GM12892 (cell line): Measurements from ENCODE around the gene TIAM1.

ENCODE experiments used
- DNase-seq: peaks from one replicate; pipeline ENCODE4 v3.0.0; 2011; ENCODE audit not compliant: insufficient read length
- FAIRE-seq: peaks from 2 replicates; lab custom pipeline; 2011; peaks lifted over from hg19 to GRCh38; lab: Jason Lieb, UNC
- POLR2A ChIP-seq: IDR thresholded peaks from 2 replicates; pipeline ENCODE4 v1.6.1; 2011; ENCODE audit warnings: low read depth, low read length, control low read depth
- POLR2AphosphoS5 ChIP-seq: IDR thresholded peaks from 2 replicates; pipeline ENCODE4 v1.6.1; 2011; ENCODE audit warnings: low read depth, low read length, control low read depth
- TAF1 ChIP-seq: IDR thresholded peaks from 2 replicates; pipeline ENCODE4 v1.6.1; 2011; ENCODE audit warnings: low read depth, mild to moderate bottlenecking, control low read depth, low read length, borderline replicate concordance

TIAM1 gene

GRCh38 chr21:31339721-31340120 lies 4.3 kb downstream of the TIAM1 start:
- TF ChIP-seq POLR2AphosphoS5: no peak
- TF ChIP-seq POLR2A: no peak
- TF ChIP-seq TAF1: no peak
- FAIRE-seq: no peak
- DNase-seq: no peak

DNA sequence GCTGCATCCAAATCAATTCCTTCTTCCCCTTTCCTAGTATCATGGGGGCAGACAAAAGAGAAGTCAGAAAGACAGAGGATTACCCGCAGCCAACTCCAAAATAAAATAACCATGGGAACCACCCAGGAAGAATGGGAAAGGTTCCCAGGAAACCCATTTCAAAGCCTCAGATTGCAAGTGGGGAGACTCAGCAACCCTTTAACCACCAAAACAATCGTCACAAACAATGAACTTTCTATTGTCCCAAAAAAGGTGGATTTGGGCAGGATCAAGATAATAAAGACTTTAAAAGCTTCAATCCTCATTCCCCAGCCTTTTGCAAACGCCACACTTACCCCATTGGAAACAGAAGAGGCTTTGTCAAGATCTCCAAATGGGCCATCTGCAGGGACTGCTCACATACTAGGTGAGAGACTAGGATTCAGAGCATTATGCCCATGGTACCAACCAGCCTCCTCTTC lies 5.1 kb downstream of the TIAM1 start:
- FAIRE-seq: no peak
- DNase-seq: no peak
- TF ChIP-seq TAF1: no peak
- no peak for TF ChIP-seq POLR2AphosphoS5
- no peak for TF ChIP-seq POLR2A

DNA sequence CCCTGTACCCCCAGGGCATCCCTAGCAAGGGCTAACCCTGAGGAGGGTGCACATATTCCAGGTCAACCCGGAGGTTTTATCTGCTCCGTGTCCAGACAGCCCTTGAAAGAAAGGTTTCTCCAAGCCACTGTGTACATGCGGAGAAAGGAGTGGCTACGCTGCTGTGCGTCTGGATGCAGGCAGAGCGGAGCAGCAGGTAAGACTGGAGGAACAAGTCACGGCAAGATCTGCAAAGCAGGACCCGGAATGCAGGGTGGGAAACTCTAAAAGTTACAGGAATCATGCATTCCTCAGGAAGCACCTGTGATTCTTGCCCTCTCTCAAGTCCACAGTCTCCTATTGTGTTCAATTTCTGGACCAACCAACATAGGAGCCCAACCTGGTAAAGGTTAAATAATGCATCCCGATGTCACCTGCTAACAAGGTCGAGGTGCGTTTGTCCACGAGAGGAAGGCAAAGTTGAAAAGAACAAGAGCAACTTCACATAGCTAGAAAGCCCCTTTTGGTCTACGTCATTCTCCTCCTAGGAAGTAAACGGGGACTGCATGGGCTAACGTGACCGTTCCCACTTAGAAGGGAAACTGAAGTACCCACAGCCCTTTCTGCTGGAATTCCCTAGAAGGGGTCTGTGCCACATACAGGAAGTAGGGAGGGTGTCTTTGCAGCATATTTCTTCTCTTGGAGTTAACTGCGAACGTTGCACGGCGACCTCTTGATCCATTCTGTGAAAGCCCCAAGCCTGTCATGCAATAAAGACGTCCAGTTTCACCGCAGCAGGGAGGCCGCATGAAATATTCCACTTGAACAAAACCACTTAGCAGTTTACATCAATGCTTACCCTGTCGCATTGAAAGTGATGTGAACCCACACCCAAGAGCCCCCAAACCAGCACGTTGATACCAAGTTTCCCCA lies 5.8 kb downstream of the TIAM1 start:
- FAIRE-seq (no peak), DNase-seq (no peak)
- TF ChIP-seq POLR2A: no peak
- TF ChIP-seq POLR2AphosphoS5: no peak
- TF ChIP-seq TAF1: no peak

DNA sequence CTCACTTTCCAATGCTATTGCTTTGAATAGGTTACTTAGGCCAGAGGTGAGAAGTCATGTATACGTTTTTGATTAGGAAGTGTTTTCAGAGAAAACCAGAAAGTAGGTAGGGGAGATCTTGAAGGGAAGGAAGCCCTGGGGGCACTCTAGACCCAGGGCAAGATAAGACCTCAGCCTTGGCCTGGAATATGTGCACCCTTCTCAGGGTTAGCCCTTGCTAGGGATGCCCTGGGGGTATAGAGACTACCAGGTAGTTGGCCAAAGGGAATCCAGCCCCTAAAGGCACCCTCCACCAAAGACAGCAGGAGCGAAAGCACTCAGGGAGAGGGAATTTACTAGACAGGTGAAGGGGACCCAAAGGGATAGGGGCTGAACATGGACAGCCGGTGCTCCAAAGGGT lies 7.0 kb downstream of the TIAM1 start:
- FAIRE-seq (no peak), DNase-seq (no peak)
- TF ChIP-seq TAF1 (no peak), POLR2A (no peak), POLR2AphosphoS5 (no peak)

DNA sequence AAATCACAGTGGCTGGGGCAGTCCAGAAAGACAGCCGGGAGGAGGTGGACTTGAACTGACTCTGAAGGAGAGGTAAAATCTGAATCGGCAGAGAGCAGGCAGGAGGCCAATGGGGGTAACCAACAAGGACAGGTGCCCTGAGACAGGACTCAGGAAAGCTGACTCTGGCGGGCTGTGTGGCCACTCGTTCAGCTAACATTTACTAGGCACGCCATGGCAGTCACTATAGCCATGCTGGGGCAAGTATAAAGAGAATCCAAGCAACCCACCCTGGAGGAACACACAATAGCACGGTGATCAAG lies 7.4 kb downstream of the TIAM1 start:
- no peak for TF ChIP-seq TAF1
- no peak for TF ChIP-seq POLR2AphosphoS5
- DNase-seq (no peak), FAIRE-seq (no peak)

DNA sequence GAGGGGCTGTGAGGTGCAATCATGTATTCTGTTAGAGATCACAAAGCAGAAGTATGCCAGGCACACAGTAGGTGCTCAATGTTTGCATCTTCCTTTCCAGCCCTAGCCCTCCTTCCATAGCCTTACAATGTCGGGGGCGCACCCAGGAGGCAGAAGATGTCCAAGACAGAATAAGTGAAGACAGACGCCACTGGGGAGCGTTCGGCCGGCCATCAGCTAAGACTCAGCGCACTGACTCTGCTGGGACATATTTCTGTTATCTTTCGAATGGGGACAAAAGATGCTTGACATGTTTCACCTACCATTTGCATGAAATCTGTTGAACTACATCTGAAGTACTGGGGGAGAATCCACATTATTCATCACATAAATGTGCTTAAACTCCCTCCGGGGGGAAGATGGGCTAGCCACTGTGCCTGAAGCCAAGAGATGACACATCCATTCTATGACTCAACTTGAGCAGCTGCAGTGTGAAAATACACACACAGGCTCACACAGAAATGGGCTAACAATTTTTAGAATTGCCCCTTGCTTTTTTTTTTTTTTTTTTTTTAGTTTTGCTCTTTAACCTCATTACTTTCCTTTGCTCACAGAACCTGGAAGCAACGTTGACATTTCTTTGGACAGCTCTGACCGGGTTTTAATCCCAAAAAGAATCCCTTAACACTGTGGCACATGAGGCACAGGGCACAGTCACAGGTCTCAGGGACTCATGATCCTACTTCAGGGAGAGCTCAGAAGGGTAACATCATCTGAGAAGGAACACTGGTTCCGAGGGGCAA lies 7.9 kb downstream of the TIAM1 start:
- DNase-seq: no peak
- no peak for FAIRE-seq
- TF ChIP-seq POLR2A (no peak), POLR2AphosphoS5 (no peak), TAF1 (no peak)

GRCh38 chr21:31334648-31335121 lies 9.4 kb downstream of the TIAM1 start:
- no peak for FAIRE-seq
- no peak for DNase-seq
- no peak for TF ChIP-seq TAF1
- no peak for TF ChIP-seq POLR2A
- TF ChIP-seq POLR2AphosphoS5: no peak

- no peak for FAIRE-seq
- DNase-seq: no peak
Measured at GRCh38 chr21:31332525-31332924, 11.5 kb downstream of the TIAM1 start.

GRCh38 chr21:31331231-31331630 lies 12.8 kb downstream of the TIAM1 start:
- no peak for TF ChIP-seq POLR2AphosphoS5
- no peak for TF ChIP-seq TAF1
- no peak for TF ChIP-seq POLR2A
- DNase-seq (no peak), FAIRE-seq (no peak)

More at GRCh38 chr21:31332525-31332924, 11.5 kb downstream of the TIAM1 start:
- TF ChIP-seq POLR2AphosphoS5: no peak
- no peak for TF ChIP-seq TAF1

DNA sequence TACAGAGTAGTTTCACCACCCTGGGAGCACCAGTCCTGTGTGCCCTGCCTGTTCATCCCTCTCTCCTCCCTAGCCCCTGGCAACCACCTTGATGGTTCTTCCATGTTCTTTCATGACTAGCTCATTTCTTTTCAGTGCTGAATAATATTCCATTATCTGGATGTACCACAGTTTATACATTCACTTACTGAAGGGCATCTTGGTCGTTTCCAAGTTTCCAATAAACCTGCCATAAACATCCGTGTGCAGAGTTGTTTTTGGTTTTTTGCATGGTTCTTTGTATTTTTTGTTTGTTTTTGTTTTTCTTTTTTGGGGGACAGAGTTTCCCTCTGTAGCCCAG lies 13.9 kb downstream of the TIAM1 start:
- DNase-seq: no peak
- TF ChIP-seq POLR2A (no peak), POLR2AphosphoS5 (no peak), TAF1 (no peak)
- no peak for FAIRE-seq

- peak; percentile 44 for FAIRE-seq
- TF ChIP-seq POLR2A (no peak), POLR2AphosphoS5 (no peak), TAF1 (no peak)
- no peak for DNase-seq
Measured at GRCh38 chr21:31329456-31330143, 14.5 kb downstream of the TIAM1 start.
